MM.1S (cell line): ENCODE data around the gene PLEKHA7.

Source experiments
- DNase-seq: peaks from one replicate; pipeline ENCODE4 v3.0.0-alpha.2; 2015
- H2AFZ ChIP-seq: fragments of 300-600 bp; sonication (generic); 2 replicates; pipeline ENCODE4 v1.6.0; 2016; ENCODE audit warnings: antibody characterized with exemption, low read length
- H3F3A ChIP-seq: fragments of 300-600 bp; sonication (generic); 2 replicates; pipeline ENCODE4 v1.6.1; 2016; ENCODE audit warnings: mild to moderate bottlenecking, antibody characterized with exemption, low read length, moderate library complexity, mixed read lengths; ENCODE audit not compliant: insufficient read depth
- H3K27ac ChIP-seq: fragments of 300-600 bp; sonication (generic); 2 replicates; pipeline ENCODE4 v1.5.1; 2016; ENCODE audit warnings: mild to moderate bottlenecking, low read length
- H3K27me3 ChIP-seq: fragments of 300-600 bp; sonication (generic); replicated peaks from 2 replicates; pipeline ENCODE4 v1.6.0; 2016; ENCODE audit warnings: low read length; ENCODE audit not compliant: insufficient read depth
- H3K36me3 ChIP-seq: fragments of 300-600 bp; sonication (generic); replicated peaks from 2 replicates; pipeline ENCODE4 v1.6.1; 2016; ENCODE audit warnings: mild to moderate bottlenecking, low read length, mixed read lengths; ENCODE audit not compliant: insufficient read depth
- H3K4me1 ChIP-seq: fragments of 300-600 bp; sonication (generic); 2 replicates; pipeline ENCODE4 v1.6.1; 2016; ENCODE audit warnings: low read length, mixed read lengths
- H3K4me2 ChIP-seq: fragments of 300-600 bp; sonication (generic); 2 replicates; pipeline ENCODE4 v1.6.0; 2016; ENCODE audit warnings: low read depth, low read length
- H3K4me3 ChIP-seq: fragments of 300-600 bp; sonication (generic); 2 replicates; pipeline ENCODE4 v1.5.1; 2016; ENCODE audit warnings: low read length, mixed read lengths
- H3K79me2 ChIP-seq: fragments of 300-600 bp; sonication (generic); 2 replicates; pipeline ENCODE4 v1.6.1; 2016; ENCODE audit warnings: mixed run types, low read length, mixed read lengths
- H3K9ac ChIP-seq: fragments of 300-600 bp; sonication (generic); 2 replicates; pipeline ENCODE4 v1.6.1; 2016; ENCODE audit warnings: low read length, mixed read lengths
- H3K9me2 ChIP-seq: fragments of 300-600 bp; sonication (generic); replicated peaks from 2 replicates; pipeline ENCODE4 v1.6.1; 2016; ENCODE audit warnings: mild to moderate bottlenecking, low read length, mixed read lengths; ENCODE audit not compliant: insufficient read depth
- H3K9me3 ChIP-seq: fragments of 300-600 bp; sonication (generic); replicated peaks from 2 replicates; pipeline ENCODE4 v1.6.1; 2016; ENCODE audit warnings: mild to moderate bottlenecking, low read length, mixed read lengths; ENCODE audit not compliant: insufficient read depth
- H4K20me1 ChIP-seq: fragments of 300-600 bp; sonication (generic); 2 replicates; pipeline ENCODE4 v1.6.1; 2016; ENCODE audit warnings: mild to moderate bottlenecking, low read length, moderate library complexity, mixed read lengths; ENCODE audit not compliant: insufficient read depth
- CTCF ChIP-seq: fragments of 300-600 bp; sonication (generic); IDR thresholded peaks from 2 replicates; pipeline ENCODE4 v1.5.1; 2016; ENCODE audit warnings: antibody characterized with exemption, low read length, mixed read lengths
- EZH2 ChIP-seq: fragments of 300-600 bp; sonication (generic); optimal IDR thresholded peaks from 2 replicates; pipeline ENCODE3; 2017; ENCODE audit warnings: low read depth, mild to moderate bottlenecking, antibody characterized with exemption, low read length, mixed read lengths
- EZH2phosphoT487 ChIP-seq: fragments of 300-600 bp; sonication (generic); IDR thresholded peaks from 2 replicates; pipeline ENCODE4 v1.6.1; 2018; ENCODE audit warnings: antibody characterized with exemption, low read length

PLEKHA7 gene

GRCh38 chr11:16881766-16882165, 132.4 kb downstream of the PLEKHA7 start:
- no peaks in the 10 kb centered on the region for H3K36me3 ChIP-seq
- H3K4me1 ChIP-seq: peaks cover 34% of the 10 kb centered on the region
- peak overlapping the region; percentile 72 for H3K4me2 ChIP-seq
- H2AFZ ChIP-seq: no peak overlapping the region
- peaks cover 29% of the 10 kb centered on the region for H3F3A ChIP-seq
- TF ChIP-seq CTCF (no peak), EZH2phosphoT487 (no peak), EZH2 (no peak)
- H3K9me2 ChIP-seq: no peaks in the 10 kb centered on the region
- H4K20me1 ChIP-seq: no peaks in the 10 kb centered on the region
- peak; percentile 82 for DNase-seq
- peak overlapping the region; percentile 32 for H3K4me3 ChIP-seq
- H3K27me3 ChIP-seq: no peaks in the 10 kb centered on the region
- peak overlapping the region; percentile 22; the same call in 1 of the 2 replicates for H3K9ac ChIP-seq
- H3K79me2 ChIP-seq: peaks cover 77% of the 10 kb centered on the region
- peak overlapping the region; percentile 70 for H3K27ac ChIP-seq
- H3K9me3 ChIP-seq: no peaks in the 10 kb centered on the region

- TF ChIP-seq CTCF (peak; percentile 60), EZH2 (no peak), EZH2phosphoT487 (no peak)
- peak overlapping the region; percentile 70 for H3K27ac ChIP-seq
- H3K4me1 ChIP-seq: peaks cover 34% of the 10 kb centered on the region
- H3K4me2 ChIP-seq: peak overlapping the region; percentile 72
- H3K9me2 ChIP-seq: no peaks in the 10 kb centered on the region
- peak; percentile 66 for DNase-seq
- peaks cover 29% of the 10 kb centered on the region for H3F3A ChIP-seq
- H3K9me3 ChIP-seq: no peaks in the 10 kb centered on the region
- H3K79me2 ChIP-seq: peaks cover 78% of the 10 kb centered on the region
- H4K20me1 ChIP-seq: no peaks in the 10 kb centered on the region
- peak overlapping the region; percentile 22 for H3K9ac ChIP-seq
- no peak overlapping the region for H2AFZ ChIP-seq
- H3K4me3 ChIP-seq: peak overlapping the region; percentile 32
- no peaks in the 10 kb centered on the region for H3K27me3 ChIP-seq
- H3K36me3 ChIP-seq: no peaks in the 10 kb centered on the region
Observed at GRCh38 chr11:16881074-16881709, 133.0 kb downstream of the PLEKHA7 start.

- no peaks in the 10 kb centered on the region for H3K27me3 ChIP-seq
- peak overlapping the region; percentile 70 for H3K27ac ChIP-seq
- H3F3A ChIP-seq: peaks cover 31% of the 10 kb centered on the region
- H3K9ac ChIP-seq: peak overlapping the region; percentile 22; the same call in 1 of the 2 replicates
- peak overlapping the region; percentile 32 for H3K4me3 ChIP-seq
- H3K4me1 ChIP-seq: peaks cover 34% of the 10 kb centered on the region
- H3K79me2 ChIP-seq: peaks cover 83% of the 10 kb centered on the region
- H4K20me1 ChIP-seq: no peaks in the 10 kb centered on the region
- H3K36me3 ChIP-seq: no peaks in the 10 kb centered on the region
- DNase-seq: no peak
- H3K9me2 ChIP-seq: no peaks in the 10 kb centered on the region
- no peaks in the 10 kb centered on the region for H3K9me3 ChIP-seq
- no peak overlapping the region for H2AFZ ChIP-seq
- no peak for TF ChIP-seq CTCF
- TF ChIP-seq EZH2phosphoT487: no peak
- TF ChIP-seq EZH2: no peak
- peak overlapping the region; percentile 72 for H3K4me2 ChIP-seq
Observed at GRCh38 chr11:16880184-16880801, 133.9 kb downstream of the PLEKHA7 start.
